H1 (cell line): ENCODE measurements around the gene SPSB1. TPM values are rescaled to one million over a fixed set of nuclear protein-coding genes. Genes with fewer than 3 reads are reported as not detected.

ENCODE experiments used
- ATF3 ChIP-seq: IDR thresholded peaks from 2 replicates; pipeline ENCODE4 v1.6.1; 2011; ENCODE audit warnings: low read depth, mild to moderate bottlenecking, low read length; ENCODE audit not compliant: insufficient read depth
- HDAC6 ChIP-seq: IDR thresholded peaks from one replicate; pipeline ENCODE4 v1.7.1; 2012; ENCODE audit warnings: low read depth, mild to moderate bottlenecking, inconsistent platforms, low read length, moderate library complexity
- KDM1A ChIP-seq: fragments of 200-600, 300-600 bp; sonication (generic); IDR thresholded peaks from 2 replicates; pipeline ENCODE4 v1.7.1; 2016; ENCODE audit warnings: mild to moderate bottlenecking, low read length, borderline replicate concordance
- polyA plus RNA-seq, 7 experiments: library from polyadenylated mRNA; depleted of rRNA in 3 of 7; stranded (reverse) in 5 of 7; unstranded in 2 of 7; fragments of >200 nt in 5 of 7; fragments of 200-250 nt in 2 of 7; gene quantifications; 1 replicate in 5 of 7; 2 replicates in 1 of 7; 4 replicates in 1 of 7; pipeline versions ENCODE4 v1.2.1 to v1.2.3, GENCODE V29; 2011 to 2013; ENCODE audit warnings: missing spikeins in 2 of 7, mixed read lengths in 2 of 7
- total RNA-seq: library from RNA; stranded (reverse); fragmentation: NEBNext Ultra II Directional; extraction: Animal tissue kit (Norgen Biotek cat#: 25700); gene quantifications from 2 replicates; pipeline ENCODE4 v1.2.1, GENCODE V29; 2021

SPSB1 gene
- total and polyA plus RNA-seq, 2 of the 8 experiments (the other 6 are each of a cell fraction or from before 2014, with no cell fraction given) = 5.3 to 6.4 TPM

- TF ChIP-seq HDAC6 = no peak
- TF ChIP-seq KDM1A = no peak
- no peak for TF ChIP-seq ATF3
- TF ChIP-seq, all 59 proteins: peak for 0
These were observed 35.5 kb downstream of the SPSB1 start (continued) for GRCh38 chr1:9328201-9328600.
